A549 (cell line): ENCODE results near the gene RALGAPA1. TPM values are rescaled to one million over a fixed set of nuclear protein-coding genes. Genes with fewer than 3 reads are reported as not detected.

Source experiments
- ATAC-seq, 2 experiments: fragments of 200-7000 bp in 1 of 2; fragments of >200 bp in 1 of 2; cut with Nextera tagmentation in 1 of 2; cut with Tn5 transposase in 1 of 2; 3 replicates each; pipeline versions ENCODE4 v1.8.0 to v1.9.1; 2018 to 2020; ENCODE audit warnings: mild to moderate bottlenecking in 1 of 2, moderate library complexity in 1 of 2
- CTCF ChIA-PET: fragments of 300-600 bp; sonication (Branson Sonifier 250); formaldehyde crosslinking; extraction: SDS; loops from one replicate; lab custom pipeline; 2021; ENCODE audit warnings: antibody characterized with exemption, inconsistent platforms; lab: Yijun Ruan, JAX
- POLR2A ChIA-PET: fragments of 350-600 bp; formaldehyde crosslinking; extraction: SDS; loops from one replicate; lab custom pipeline; 2021; ENCODE audit warnings: antibody characterized with exemption, inconsistent platforms; lab: Yijun Ruan, JAX
- DNase-seq, 2 experiments: peaks; one replicate each; pipeline versions ENCODE4 v3.0.0 to v3.0.0-alpha.2; 2011 to 2016; ENCODE audit warnings: low read depth in 1 of 2, low spot score in 1 of 2
- FAIRE-seq: peaks from 2 replicates; lab custom pipeline; 2011; peaks lifted over from hg19 to GRCh38; lab: Jason Lieb, UNC
- H3K27ac ChIP-seq, 2 experiments: fragments of >200 bp; sonication (Bioruptor Twin); formaldehyde crosslinking; 3 replicates each; pipeline ENCODE4 v1.5.1; 2016 to 2017
- H3K4me1 ChIP-seq: fragments of >200 bp; sonication (Bioruptor Twin); formaldehyde crosslinking; 3 replicates; pipeline ENCODE4 v1.6.1; 2016
- H3K4me2 ChIP-seq: fragments of >200 bp; sonication (Bioruptor Twin); formaldehyde crosslinking; 3 replicates; pipeline ENCODE4 v1.6.1; 2016
- H3K4me3 ChIP-seq: fragments of >200 bp; sonication (Bioruptor Twin); formaldehyde crosslinking; 3 replicates; pipeline ENCODE4 v1.5.1; 2016
- H3K9me3 ChIP-seq: fragments of >200 bp; sonication (Bioruptor Twin); formaldehyde crosslinking; 3 replicates; pipeline ENCODE4 v1.6.1; 2016
- CBX2 ChIP-seq: fragments of 200-600 bp; sonication (generic); IDR thresholded peaks from 2 replicates; pipeline ENCODE4 v1.6.1; 2016; ENCODE audit warnings: low read depth, mild to moderate bottlenecking, borderline replicate concordance
- CHD4 ChIP-seq: fragments of 200-600 bp; sonication (generic); IDR thresholded peaks from 2 replicates; pipeline ENCODE4 v1.6.1; 2016; ENCODE audit warnings: antibody characterized with exemption, mild to moderate bottlenecking, borderline replicate concordance
- FOSL2 ChIP-seq, 2 experiments: fragments of 450-650 bp in 1 of 2; fragments of >200 bp in 1 of 2; sonication (Bioruptor Twin) in 1 of 2; formaldehyde crosslinking; IDR thresholded peaks; 2 replicates each; pipeline versions ENCODE4 v1.5.0 to v1.6.1; 2016 to 2020; ENCODE audit warnings: mild to moderate bottlenecking in 1 of 2, moderate library complexity in 1 of 2
- FOXS1 ChIP-seq: fragments of 250-450 bp; sonication (Bioruptor Pico); IDR thresholded peaks from 2 replicates; pipeline ENCODE4 v1.5.0; 2020; ENCODE audit warnings: mild to moderate bottlenecking, moderate library complexity
- HDAC2 ChIP-seq: fragments of 200-600 bp; sonication (generic); IDR thresholded peaks from 2 replicates; pipeline ENCODE4 v1.6.1; 2016
- HEYL ChIP-seq: fragments of 250-450 bp; sonication (Bioruptor Pico); IDR thresholded peaks from 2 replicates; pipeline ENCODE4 v1.8.0; 2021; ENCODE audit warnings: mild to moderate bottlenecking, moderate library complexity
- HOXA7 ChIP-seq: fragments of 250-450 bp; sonication (Bioruptor Pico); IDR thresholded peaks from 2 replicates; pipeline ENCODE4 v1.5.0; 2020; ENCODE audit warnings: mild to moderate bottlenecking, moderate library complexity
- JUN ChIP-seq, 2 experiments: fragments of >200 bp; sonication (Bioruptor Twin); formaldehyde crosslinking; IDR thresholded peaks; 2 replicates in 1 of 2; 3 replicates in 1 of 2; pipeline ENCODE4 v1.6.1; 2016 to 2017
- KDM1A ChIP-seq: fragments of 200-600 bp; sonication (generic); IDR thresholded peaks from 2 replicates; pipeline ENCODE4 v1.6.1; 2016; ENCODE audit warnings: low read depth, mild to moderate bottlenecking
- KDM5A ChIP-seq: fragments of 200-600 bp; sonication (generic); IDR thresholded peaks from 2 replicates; pipeline ENCODE4 v1.6.1; 2016; ENCODE audit warnings: antibody characterized with exemption, mild to moderate bottlenecking
- MAFK ChIP-seq: fragments of 450-650 bp; IDR thresholded peaks from 2 replicates; pipeline ENCODE4 v1.6.1; 2014; ENCODE audit not compliant: partially characterized antibody
- MYC ChIP-seq: IDR thresholded peaks from 2 replicates; pipeline ENCODE4 v1.6.1; 2012; ENCODE audit warnings: mild to moderate bottlenecking, inconsistent platforms, low read length, improper control_type of control experiment, borderline replicate concordance
- PHF8 ChIP-seq: fragments of 200-600 bp; sonication (generic); IDR thresholded peaks from 2 replicates; pipeline ENCODE4 v1.6.1; 2016; ENCODE audit warnings: low read depth, mild to moderate bottlenecking, antibody characterized with exemption, moderate library complexity, borderline replicate concordance
- POLR2A ChIP-seq: IDR thresholded peaks from 2 replicates; pipeline ENCODE4 v1.6.1; 2012; ENCODE audit warnings: mild to moderate bottlenecking, low read length
- RARB ChIP-seq: fragments of 250-450 bp; sonication (Bioruptor Pico); IDR thresholded peaks from 2 replicates; pipeline ENCODE4 v1.8.0; 2021; ENCODE audit warnings: mild to moderate bottlenecking, moderate library complexity
- RNF2 ChIP-seq: fragments of 200-600 bp; sonication (generic); IDR thresholded peaks from 2 replicates; pipeline ENCODE4 v1.6.1; 2016; ENCODE audit warnings: low read depth, mild to moderate bottlenecking, antibody characterized with exemption, moderate library complexity, borderline replicate concordance
- ZC3H11A ChIP-seq: fragments of 450-650 bp; IDR thresholded peaks from 2 replicates; pipeline ENCODE4 v1.6.1; 2014; ENCODE audit warnings: antibody characterized with exemption, mild to moderate bottlenecking
- ZFP36 ChIP-seq: fragments of 450-650 bp; IDR thresholded peaks from 2 replicates; pipeline ENCODE4 v1.6.1; 2014; ENCODE audit warnings: borderline replicate concordance; ENCODE audit not compliant: partially characterized antibody
- ZSCAN20 ChIP-seq: fragments of 250-450 bp; sonication (Bioruptor Pico); IDR thresholded peaks from 2 replicates; pipeline ENCODE4 v1.8.0; 2022; ENCODE audit warnings: mild to moderate bottlenecking, moderate library complexity
- WGBS: methylation state at CpG from one replicate; pipeline ENCODE4 v1.1.6; 2017; ENCODE audit errors: missing lambda C conversion rate; 5-methylcytosine and 5-hydroxymethylcytosine counted together
- polyA plus RNA-seq, 4 experiments: library from polyadenylated mRNA; depleted of rRNA in 3 of 4; stranded (reverse); fragments of >200 nt; fragmentation: RNase III in 1 of 4; extraction: RNeasy Plus Mini Kit Qiagen cat#74134 plus additional on column Dnase treatment in 1 of 4; gene quantifications; 2 replicates in 3 of 4; 3 replicates in 1 of 4; pipeline ENCODE4 v1.2.3, GENCODE V29; 2011 to 2017
- TF ChIP-seq, protein P1 (sequence below): fragments of 150-350 bp; IDR thresholded peaks from 2 replicates; pipeline ENCODE4 v1.6.1; 2014; ENCODE audit warnings: low read depth, mild to moderate bottlenecking, low read length
- TF ChIP-seq, protein P2 (sequence below): fragments of 250-450 bp; sonication (Bioruptor Pico); IDR thresholded peaks from 2 replicates; pipeline ENCODE4 v1.5.0; 2020; ENCODE audit warnings: low read depth, mild to moderate bottlenecking, moderate library complexity
- TF ChIP-seq, protein P3 (sequence below): fragments of >200 bp; sonication (Bioruptor Twin); formaldehyde crosslinking; IDR thresholded peaks from 3 replicates; pipeline ENCODE4 v1.5.1; 2016
- TF ChIP-seq, protein P4 (sequence below): fragments of >200 bp; sonication (Bioruptor Twin); formaldehyde crosslinking; IDR thresholded peaks from 3 replicates; pipeline ENCODE4 v1.6.1; 2016
- TF ChIP-seq, protein P5 (sequence below): IDR thresholded peaks from 2 replicates; pipeline ENCODE4 v1.6.1; 2012

The RALGAPA1 gene
- polyA plus RNA-seq, 2 of the 4 experiments (the other 2 are of a cell fraction): 8.2 to 17.1 TPM

DNA sequence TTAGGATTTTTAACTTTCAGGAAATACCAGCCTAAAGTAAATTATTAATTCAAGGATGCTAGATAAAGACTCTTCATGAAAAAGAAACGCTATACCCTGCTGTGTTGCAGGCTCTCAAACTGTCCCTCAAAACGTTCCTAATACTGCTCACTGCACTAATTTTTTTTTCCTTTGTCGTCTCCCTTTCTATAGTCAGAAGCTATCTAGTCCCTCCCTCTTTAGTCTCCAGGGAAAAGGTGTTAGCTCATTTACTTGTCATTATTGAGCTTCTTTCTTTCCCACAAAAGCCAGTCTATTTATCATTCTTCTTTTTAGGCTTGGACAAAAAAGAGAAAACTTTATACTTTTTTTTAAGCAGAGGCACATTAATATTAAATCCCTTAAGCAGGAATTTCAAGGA is 305.4 kb downstream of the RALGAPA1 start:
- no peak for ATAC-seq
- H3K27ac ChIP-seq: no peak overlapping the region
- FAIRE-seq: no peak
- H3K4me3 ChIP-seq: no peak overlapping the region
- CTCF ChIA-PET: interaction anchor here (1.3 kb wide), 1 partner anchor 8 kb away, joined by 4 read pairs; no protein-coding TSS in a partner anchor
- no peaks in the 10 kb centered on the region for H3K9me3 ChIP-seq
- no peaks in the 10 kb centered on the region for H3K4me1 ChIP-seq
- 9% methylated on average over 3 of the region's 3 CpGs for WGBS
- no peak for DNase-seq
- TF ChIP-seq RARB (CRISPR knock-in tag) (no peak), HDAC2 (no peak), MYC (no peak), CBX2 (no peak), HEYL (no peak), KDM5A (no peak), FOSL2 (IDR thresholded peaks at IDR 0.05) (no peak), FOSL2 (CRISPR knock-in tag; IDR thresholded peaks at IDR 0.05) (no peak), ZC3H11A (no peak), FOXS1 (CRISPR knock-in tag) (no peak)
- TF ChIP-seq, protein P1, sequence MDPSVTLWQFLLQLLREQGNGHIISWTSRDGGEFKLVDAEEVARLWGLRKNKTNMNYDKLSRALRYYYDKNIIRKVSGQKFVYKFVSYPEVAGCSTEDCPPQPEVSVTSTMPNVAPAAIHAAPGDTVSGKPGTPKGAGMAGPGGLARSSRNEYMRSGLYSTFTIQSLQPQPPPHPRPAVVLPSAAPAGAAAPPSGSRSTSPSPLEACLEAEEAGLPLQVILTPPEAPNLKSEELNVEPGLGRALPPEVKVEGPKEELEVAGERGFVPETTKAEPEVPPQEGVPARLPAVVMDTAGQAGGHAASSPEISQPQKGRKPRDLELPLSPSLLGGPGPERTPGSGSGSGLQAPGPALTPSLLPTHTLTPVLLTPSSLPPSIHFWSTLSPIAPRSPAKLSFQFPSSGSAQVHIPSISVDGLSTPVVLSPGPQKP: no peak
- TF ChIP-seq, protein P2, sequence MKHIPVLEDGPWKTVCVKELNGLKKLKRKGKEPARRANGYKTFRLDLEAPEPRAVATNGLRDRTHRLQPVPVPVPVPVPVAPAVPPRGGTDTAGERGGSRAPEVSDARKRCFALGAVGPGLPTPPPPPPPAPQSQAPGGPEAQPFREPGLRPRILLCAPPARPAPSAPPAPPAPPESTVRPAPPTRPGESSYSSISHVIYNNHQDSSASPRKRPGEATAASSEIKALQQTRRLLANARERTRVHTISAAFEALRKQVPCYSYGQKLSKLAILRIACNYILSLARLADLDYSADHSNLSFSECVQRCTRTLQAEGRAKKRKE (CRISPR knock-in tag): no peak
- POLR2A ChIA-PET: no interaction called here
- H3K4me2 ChIP-seq: no peak overlapping the region

DNA sequence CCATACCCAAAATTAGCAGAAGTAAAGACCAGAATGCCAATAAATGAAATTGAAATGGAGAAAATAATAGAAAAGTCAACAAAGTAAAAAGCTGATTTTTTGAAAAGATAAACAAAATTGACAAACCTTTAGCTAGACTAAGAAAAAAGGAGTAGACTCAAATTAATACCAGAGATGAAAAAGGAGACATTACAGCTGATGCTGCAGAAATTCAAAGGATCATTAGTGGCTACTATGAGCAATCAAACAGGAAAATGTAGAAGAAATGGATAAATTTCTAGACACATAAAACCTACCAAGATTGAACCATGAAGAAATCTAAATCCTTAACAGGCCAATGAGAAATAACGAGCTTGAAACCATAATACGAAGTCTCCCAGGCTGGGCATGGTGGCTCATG is 309.9 kb downstream of the RALGAPA1 start:
- WGBS: 45% methylated on average over 2 of the region's 2 CpGs
- no peak for ATAC-seq
- ChIA-PET POLR2A (no interaction called here), CTCF (no interaction called here)
- no peak for FAIRE-seq
- Histone ChIP-seq H3K4me3 (no peak overlapping the region), H3K4me1 (no peaks in the 10 kb centered on the region), H3K27ac (no peak overlapping the region), H3K9me3 (no peaks in the 10 kb centered on the region), H3K4me2 (no peak overlapping the region)
- DNase-seq: no peak
- TF ChIP-seq MAFK (peak; percentile 46), PHF8 (no peak)

DNA sequence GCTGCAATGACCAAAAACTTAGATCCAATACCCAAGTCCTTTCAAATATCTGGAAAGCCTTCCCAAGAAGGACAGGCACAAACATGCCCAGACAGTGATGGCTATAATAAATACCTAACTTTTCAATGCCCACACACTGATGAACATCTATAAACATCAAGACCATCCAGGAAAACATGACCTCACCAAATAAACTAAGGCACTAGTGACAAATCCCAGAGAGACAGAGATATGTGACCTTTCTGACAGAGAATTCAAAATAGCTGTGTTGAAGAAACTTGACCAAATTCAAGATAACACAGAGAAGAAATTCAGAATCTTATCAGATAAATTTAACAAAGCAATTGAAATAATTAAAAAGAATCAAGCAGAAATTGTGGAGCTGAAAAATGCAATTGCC is 313.8 kb downstream of the RALGAPA1 start:
- Histone ChIP-seq H3K4me3 (no peak overlapping the region), H3K4me1 (no peaks in the 10 kb centered on the region), H3K27ac (no peak overlapping the region), H3K9me3 (peaks cover 6% of the 10 kb centered on the region; the same call in 2 of the 3 replicates), H3K4me2 (no peak overlapping the region)
- ChIA-PET CTCF (interaction anchor here (0.9 to 1.4 kb wide), 2 partner anchors 9 kb away, joined by 3 to 4 read pairs; no protein-coding TSS in a partner anchor), POLR2A (no interaction called here)
- ATAC-seq (no peak), FAIRE-seq (no peak), DNase-seq (no peak)
- TF ChIP-seq, protein P3, sequence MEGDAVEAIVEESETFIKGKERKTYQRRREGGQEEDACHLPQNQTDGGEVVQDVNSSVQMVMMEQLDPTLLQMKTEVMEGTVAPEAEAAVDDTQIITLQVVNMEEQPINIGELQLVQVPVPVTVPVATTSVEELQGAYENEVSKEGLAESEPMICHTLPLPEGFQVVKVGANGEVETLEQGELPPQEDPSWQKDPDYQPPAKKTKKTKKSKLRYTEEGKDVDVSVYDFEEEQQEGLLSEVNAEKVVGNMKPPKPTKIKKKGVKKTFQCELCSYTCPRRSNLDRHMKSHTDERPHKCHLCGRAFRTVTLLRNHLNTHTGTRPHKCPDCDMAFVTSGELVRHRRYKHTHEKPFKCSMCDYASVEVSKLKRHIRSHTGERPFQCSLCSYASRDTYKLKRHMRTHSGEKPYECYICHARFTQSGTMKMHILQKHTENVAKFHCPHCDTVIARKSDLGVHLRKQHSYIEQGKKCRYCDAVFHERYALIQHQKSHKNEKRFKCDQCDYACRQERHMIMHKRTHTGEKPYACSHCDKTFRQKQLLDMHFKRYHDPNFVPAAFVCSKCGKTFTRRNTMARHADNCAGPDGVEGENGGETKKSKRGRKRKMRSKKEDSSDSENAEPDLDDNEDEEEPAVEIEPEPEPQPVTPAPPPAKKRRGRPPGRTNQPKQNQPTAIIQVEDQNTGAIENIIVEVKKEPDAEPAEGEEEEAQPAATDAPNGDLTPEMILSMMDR: no peak
- no peak for TF ChIP-seq RNF2
- no peak for TF ChIP-seq JUN (IDR thresholded peaks at IDR 0.05)
- no peak for TF ChIP-seq MYC

DNA sequence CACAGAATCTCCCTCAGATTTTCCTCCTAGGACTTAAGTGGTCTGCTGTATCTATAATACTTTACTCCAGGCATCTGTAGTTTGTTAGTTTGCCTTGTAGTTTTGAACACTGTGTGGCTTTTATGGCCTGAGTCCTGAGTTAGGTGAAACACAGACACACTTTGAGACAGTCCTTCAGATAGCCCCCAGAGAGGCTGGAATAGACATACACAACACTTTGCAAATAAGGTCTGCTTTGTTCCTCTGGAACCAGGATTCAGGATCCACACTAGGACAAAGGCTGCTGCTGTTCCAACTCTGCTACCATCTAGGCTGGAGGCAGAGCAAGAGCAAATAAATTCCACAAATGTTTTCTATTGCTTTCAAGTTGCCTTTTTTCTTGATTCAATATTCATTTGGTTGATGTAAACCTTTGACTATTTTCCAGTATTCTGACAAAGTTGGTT is 316.5 kb downstream of the RALGAPA1 start:
- no peak for ATAC-seq
- DNase-seq: no peak
- Histone ChIP-seq H3K4me2 (no peak overlapping the region), H3K4me1 (no peaks in the 10 kb centered on the region), H3K9me3 (peaks cover 6% of the 10 kb centered on the region; the same call in 2 of the 3 replicates), H3K27ac (no peak overlapping the region)
- no peak for FAIRE-seq
- TF ChIP-seq HOXA7 (CRISPR knock-in tag) (no peak), CHD4 (no peak), KDM5A (no peak), ZSCAN20 (CRISPR knock-in tag) (no peak), POLR2A (no peak), FOXS1 (CRISPR knock-in tag) (no peak), FOSL2 (IDR thresholded peaks at IDR 0.05) (no peak), FOSL2 (CRISPR knock-in tag; IDR thresholded peaks at IDR 0.05) (no peak), ZFP36 (no peak), KDM1A (no peak)
- TF ChIP-seq, protein P4, sequence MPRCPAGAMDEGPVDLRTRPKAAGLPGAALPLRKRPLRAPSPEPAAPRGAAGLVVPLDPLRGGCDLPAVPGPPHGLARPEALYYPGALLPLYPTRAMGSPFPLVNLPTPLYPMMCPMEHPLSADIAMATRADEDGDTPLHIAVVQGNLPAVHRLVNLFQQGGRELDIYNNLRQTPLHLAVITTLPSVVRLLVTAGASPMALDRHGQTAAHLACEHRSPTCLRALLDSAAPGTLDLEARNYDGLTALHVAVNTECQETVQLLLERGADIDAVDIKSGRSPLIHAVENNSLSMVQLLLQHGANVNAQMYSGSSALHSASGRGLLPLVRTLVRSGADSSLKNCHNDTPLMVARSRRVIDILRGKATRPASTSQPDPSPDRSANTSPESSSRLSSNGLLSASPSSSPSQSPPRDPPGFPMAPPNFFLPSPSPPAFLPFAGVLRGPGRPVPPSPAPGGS: no peak
- TF ChIP-seq, protein P5, sequence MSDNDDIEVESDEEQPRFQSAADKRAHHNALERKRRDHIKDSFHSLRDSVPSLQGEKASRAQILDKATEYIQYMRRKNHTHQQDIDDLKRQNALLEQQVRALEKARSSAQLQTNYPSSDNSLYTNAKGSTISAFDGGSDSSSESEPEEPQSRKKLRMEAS: no peak
- TF ChIP-seq, all 56 proteins: peak for 0
- ChIA-PET CTCF (no interaction called here), POLR2A (no interaction called here)
- H3K4me3 ChIP-seq: no peak overlapping the region
